GM10266 (cell line): ENCODE results near the gene KIRREL3.

ENCODE experiments used
- DNase-seq: peaks from one replicate; pipeline ENCODE4 v3.0.0; 2012; ENCODE audit errors: extremely low spot score
- TF ChIP-seq, protein P1 (sequence below): IDR thresholded peaks from 2 replicates; pipeline ENCODE4 v1.5.1; 2012; ENCODE audit warnings: mild to moderate bottlenecking, low read depth; ENCODE audit not compliant: control insufficient read depth, insufficient read depth; ENCODE audit errors: missing control alignments

Gene KIRREL3

DNA sequence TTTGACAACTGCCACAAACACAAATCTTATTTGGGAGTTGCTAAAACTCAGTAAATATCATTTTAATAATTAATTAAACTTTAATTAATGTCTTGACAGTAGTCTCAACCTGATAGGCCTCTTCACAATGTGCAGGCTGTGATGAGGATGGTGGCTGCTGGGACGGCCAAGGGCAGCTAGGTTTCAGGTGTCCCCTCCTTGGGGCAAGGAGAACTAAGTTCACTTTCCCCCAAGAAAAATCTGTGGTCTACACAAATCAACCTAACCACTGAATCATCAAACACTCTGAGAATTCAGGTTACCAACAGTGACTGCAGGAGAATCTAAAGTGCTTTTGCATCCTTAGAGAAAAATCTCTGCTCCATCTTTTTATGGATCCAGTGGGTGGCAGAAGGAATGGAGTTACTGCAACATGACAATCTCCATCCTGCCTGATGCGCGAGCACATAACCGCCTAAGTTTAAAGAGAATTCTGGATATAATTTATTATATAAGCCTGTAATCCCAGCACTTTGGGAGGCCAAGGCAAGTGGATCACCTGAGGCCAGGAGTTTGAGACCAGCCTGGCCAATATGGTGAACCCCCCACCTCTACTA is 289.7 kb downstream of the KIRREL3 start:
- TF ChIP-seq, protein P1, sequence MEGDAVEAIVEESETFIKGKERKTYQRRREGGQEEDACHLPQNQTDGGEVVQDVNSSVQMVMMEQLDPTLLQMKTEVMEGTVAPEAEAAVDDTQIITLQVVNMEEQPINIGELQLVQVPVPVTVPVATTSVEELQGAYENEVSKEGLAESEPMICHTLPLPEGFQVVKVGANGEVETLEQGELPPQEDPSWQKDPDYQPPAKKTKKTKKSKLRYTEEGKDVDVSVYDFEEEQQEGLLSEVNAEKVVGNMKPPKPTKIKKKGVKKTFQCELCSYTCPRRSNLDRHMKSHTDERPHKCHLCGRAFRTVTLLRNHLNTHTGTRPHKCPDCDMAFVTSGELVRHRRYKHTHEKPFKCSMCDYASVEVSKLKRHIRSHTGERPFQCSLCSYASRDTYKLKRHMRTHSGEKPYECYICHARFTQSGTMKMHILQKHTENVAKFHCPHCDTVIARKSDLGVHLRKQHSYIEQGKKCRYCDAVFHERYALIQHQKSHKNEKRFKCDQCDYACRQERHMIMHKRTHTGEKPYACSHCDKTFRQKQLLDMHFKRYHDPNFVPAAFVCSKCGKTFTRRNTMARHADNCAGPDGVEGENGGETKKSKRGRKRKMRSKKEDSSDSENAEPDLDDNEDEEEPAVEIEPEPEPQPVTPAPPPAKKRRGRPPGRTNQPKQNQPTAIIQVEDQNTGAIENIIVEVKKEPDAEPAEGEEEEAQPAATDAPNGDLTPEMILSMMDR: no peak
- no peak for DNase-seq

DNA sequence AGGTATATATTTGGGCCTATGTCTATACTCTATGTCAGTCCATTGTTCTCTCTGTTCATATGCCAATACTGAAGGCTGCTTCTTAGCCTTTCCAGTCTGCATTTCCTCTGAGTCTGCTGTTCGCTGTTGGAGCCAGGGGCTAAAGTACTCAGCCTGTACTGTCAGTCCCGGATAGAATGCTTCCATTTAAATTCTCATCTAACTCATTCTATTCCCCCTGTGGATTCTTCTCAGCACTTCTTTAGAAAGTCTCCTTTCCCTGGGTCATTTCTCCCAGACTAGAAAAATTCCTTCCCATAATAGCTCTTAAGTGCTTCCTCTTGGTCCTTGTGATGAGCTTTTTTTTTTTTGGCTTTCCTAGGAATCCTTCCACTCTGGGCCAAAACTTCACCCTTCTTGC is 293.1 kb downstream of the KIRREL3 start:
- no peak for DNase-seq
- TF ChIP-seq, protein P1: no peak

DNA sequence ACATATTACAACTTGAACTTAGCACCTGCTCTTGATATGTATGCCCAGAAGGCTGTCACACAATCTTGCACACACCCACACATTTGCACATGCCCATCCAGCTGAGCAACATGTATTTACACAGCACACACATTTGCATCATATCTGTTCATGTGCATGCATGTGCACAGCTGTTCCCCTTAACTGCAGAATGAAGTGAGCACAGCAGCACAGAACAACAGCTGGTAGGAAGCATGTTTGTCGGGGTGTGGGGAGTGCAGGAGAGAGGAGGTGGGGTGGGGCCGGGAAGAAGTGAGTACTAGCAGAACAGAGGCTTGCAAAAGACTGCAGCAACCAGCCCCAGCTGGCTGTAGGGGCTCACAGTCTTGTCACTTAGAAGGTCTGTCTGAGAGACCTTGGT is 296.5 kb downstream of the KIRREL3 start:
- DNase-seq: no peak
- TF ChIP-seq, protein P1: no peak

DNA sequence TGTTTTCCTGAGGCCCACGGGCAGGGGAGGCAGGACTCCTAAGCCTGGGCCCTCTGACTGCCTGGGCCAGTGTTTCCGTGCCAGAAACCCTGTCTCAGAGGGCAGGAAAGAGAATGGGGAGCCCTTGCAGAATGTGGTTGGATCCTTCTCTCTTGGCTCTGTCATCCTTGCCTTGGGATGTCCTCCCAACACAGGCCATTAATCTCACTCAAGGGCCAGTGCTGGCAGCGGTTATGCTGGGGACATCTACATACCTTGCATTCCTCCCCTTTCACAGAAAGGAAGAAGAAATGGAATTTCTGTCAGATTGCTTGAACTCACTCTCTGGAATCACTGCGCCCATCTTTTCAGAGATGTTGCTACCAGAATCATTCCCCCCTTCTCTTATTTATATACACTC is 296.9 kb downstream of the KIRREL3 start:
- no peak for DNase-seq
- TF ChIP-seq, protein P1: no peak

DNA sequence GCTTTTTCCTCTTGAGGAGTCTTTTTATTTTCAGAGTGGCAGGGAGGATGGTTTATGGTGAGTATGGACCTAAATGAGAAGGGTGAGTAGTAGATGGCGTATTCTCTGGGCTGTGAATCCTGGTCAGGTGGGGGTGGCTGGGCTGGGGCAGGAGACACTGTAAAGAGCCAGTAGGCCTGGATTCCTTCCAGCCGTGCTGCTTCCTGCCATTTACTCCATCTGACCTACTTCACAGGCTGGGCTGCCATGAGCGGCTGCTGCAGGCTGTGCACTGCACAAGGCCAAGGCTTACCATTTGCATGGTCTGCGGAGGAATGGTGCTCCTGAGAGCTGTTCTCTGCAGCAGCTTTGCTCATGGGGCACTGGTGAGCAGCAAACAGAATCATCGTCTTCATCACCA is 297.6 kb downstream of the KIRREL3 start:
- no peak for DNase-seq
- TF ChIP-seq, protein P1: no peak

DNA sequence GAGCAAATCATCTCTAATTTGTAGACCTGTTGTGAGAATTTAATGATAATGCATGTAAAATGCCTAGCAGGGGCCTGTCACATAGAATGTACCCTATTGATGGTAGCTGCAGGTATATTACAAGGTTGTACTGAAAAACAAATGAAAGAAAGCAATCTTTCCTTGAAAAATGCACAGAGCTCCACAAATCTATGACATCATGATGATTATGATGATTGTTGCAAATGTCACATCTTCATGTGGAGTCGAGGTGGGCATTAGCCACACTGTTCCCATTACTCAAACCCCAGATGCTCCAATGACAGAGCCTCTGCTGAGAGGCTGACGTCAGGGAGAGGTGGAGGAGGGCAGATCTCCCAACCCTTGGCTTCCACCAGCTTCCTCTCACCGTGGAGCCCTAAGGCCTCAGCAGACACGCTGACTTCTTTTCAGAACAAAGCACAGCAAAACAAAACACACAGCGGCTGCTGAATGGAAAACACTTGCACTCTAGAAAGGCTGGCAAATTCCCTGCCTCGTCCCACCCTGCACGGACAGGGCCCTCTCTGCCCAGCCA is 298.3 kb downstream of the KIRREL3 start:
- TF ChIP-seq, protein P1: no peak
- DNase-seq: no peak

DNA sequence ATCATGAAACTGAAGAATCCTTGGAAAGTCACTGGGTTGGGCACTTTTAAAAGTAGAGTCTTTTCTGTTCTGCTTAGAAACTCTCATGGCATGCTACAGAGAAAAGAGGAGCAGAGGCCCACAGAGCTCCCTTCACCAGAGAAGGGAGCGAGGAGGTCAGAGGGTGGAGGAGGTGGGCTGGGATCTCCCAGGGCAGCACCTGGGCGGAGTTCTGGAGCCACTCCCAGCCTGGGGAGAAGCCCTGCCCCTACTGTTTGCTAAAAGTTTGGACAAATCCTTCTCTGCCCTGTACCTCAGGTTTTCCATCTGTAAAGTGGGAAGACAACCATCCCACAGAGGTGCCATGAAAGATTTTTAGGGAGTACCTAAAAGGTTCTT is 299.1 kb downstream of the KIRREL3 start:
- no peak for DNase-seq
- TF ChIP-seq, protein P1: no peak
